ENCODE data around the gene MALRD1.

Gene MALRD1

DNA sequence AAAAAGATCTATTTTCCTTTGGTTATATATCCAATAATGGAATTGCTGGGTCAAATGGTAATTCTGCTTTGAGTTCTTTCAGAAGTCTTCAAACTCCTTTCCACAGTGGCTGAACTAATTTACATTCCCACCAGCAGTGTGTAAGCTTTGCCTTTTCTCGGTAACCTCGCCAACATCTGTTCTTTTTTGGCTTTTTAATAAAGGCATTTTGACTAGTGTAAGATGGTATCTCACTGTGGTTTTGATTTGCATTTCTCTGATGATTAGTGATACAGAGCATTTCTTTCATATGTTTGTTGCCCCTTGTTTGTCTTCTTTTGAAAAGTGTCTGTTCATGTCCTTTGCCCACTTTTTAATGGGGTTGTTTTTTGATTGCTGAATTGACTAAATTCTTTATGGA lies 285.0 kb downstream of the MALRD1 start:
- no peak for DNase-seq (ENCODE audit: low read depth in 1 of 2, low spot score in 1 of 2)

DNA sequence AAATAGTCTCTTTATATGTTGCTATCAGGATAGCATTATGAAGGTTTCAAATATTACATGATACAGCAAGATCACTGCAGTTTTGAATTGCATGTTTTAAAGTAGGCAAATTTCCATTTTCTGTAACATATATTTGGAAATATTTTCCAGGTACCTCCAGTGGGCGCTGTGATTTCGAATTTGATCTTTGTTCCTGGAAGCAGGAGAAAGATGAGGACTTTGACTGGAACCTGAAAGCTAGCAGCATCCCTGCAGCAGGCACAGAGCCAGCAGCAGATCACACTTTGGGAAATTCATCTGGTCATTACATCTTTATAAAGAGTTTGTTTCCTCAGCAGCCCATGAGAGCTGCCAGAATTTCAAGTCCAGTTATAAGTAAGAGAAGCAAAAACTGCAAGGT lies 299.0 kb downstream of the MALRD1 start:
- DNase-seq (ENCODE audit: low read depth in 1 of 2, low spot score in 1 of 2), result no peak

- no peak for DNase-seq (ENCODE audit: low read depth in 1 of 2, low spot score in 1 of 2)
These were observed 318.6 kb downstream of the MALRD1 start for GRCh38 chr10:19367176-19367575.

- no peak for DNase-seq (ENCODE audit: low read depth in 1 of 2, low spot score in 1 of 2)
These were observed 325.4 kb downstream of the MALRD1 start for GRCh38 chr10:19373988-19374387.

DNA sequence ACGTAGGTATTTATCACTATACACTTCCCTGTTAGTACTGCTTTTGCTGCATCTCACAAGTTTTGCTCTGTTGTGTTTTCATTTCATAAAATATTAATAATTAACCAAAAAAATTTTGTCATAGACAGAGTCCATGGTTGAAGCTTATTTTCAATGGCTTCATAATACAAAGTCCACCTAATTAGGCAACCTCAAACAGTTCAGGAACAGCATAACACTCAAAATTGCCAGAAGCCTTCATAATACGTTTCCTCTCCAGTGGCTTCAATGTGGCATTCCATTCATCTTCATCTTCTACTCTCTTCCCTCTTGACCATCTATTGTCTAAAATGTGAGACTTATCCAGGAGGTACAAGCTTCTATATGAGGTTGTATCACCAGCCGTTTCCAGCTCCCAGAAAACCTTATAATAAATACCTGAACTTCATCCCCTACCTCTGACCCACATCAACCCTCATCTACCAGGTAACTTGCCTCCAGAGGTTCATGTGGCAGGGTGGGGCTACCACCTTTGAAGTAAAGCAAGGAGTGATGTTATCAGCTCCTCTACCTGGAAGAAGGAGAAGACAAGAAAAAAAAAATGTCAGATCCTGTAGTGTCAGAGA lies 337.3 kb downstream of the MALRD1 start:
- DNase-seq (ENCODE audit: low read depth in 1 of 2, low spot score in 1 of 2), result no peak

DNA sequence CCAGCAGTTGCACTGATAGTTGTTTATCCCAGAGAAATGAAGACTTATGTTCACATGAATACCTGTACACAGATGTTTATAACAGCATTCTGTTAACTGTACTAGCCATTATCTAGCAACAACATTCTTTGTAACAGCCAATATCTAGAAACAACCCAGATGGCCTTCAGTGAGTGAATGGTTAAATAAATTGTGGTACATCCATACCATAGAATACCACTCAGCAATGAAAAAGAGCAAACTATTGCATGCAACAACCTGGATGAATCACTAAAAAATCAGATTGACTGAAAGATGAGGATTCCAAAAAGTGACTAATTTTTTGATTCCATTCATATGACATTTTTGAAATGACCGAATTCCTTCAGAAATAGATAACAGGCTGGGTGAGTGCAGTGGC lies 360.3 kb downstream of the MALRD1 start:
- DNase-seq (ENCODE audit: low read depth in 1 of 2, low spot score in 1 of 2), result no peak

DNA sequence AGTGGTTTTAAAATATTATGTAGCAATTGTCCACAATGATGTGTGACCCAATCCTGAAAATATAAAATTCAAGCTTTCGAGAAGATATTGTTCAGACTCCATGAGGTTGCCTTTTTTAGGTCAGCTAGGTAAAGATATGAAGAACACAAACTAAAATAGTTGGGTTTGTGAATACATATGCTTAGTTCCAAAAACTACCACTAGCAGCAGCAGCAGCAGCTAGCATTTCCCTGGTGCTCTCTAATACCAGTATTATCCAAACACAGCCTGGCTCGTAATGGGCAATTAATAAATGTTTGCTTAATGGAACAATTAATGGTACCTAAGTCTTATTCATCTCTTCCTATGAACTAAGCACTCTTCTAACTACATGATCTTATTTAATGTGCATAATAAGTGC lies 362.5 kb downstream of the MALRD1 start:
- DNase-seq (ENCODE audit: low read depth in 1 of 2, low spot score in 1 of 2), result no peak

GRCh38 chr10:19412531-19412930 lies 363.9 kb downstream of the MALRD1 start:
- no peak for DNase-seq (ENCODE audit: low read depth in 1 of 2, low spot score in 1 of 2)

GRCh38 chr10:19416164-19416563 lies 367.6 kb downstream of the MALRD1 start:
- DNase-seq (ENCODE audit: low read depth in 1 of 2, low spot score in 1 of 2), result no peak

- DNase-seq (ENCODE audit: low read depth in 1 of 2, low spot score in 1 of 2), result no peak
These were observed 369.1 kb downstream of the MALRD1 start for GRCh38 chr10:19417740-19418139.

- DNase-seq (ENCODE audit: low read depth in 1 of 2, low spot score in 1 of 2), result no peak
These were observed 373.1 kb downstream of the MALRD1 start for GRCh38 chr10:19421674-19422073.

- no peak for DNase-seq (ENCODE audit: low read depth in 1 of 2, low spot score in 1 of 2)
These were observed 377.4 kb downstream of the MALRD1 start for GRCh38 chr10:19426034-19426433.

DNA sequence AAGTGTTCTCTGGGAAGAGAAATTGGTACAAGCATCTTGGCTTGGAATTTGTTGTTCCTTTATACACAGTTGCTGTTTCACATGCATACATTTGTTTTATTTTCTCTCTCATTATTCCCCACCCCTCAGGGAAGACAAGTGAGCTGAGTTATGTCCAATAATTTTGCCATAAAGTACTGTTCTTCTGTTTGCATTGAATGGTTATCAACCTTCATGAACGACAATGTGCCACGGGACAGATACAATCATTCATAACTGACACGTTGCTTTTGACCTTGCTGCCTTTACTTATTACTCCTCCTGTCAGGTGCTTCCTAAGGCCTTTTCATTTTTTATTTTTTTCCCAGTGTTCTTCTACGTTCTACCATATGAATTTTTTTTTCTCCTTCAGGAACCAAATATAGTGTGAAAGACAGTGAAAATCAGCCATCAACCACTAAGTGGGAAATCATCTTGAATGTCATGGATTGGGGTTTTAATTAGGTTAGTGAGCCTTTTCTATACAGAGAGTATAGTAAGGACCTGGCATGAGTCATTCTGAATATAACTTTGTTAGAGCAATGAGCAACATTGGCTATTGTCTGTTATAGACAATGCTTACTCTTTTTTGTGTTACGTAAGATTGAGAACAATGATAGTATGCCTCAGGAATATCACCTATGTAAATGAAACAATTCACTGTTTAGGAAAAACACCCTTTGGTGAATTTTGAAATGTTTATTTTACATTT lies 383.2 kb downstream of the MALRD1 start:
- no peak for DNase-seq (ENCODE audit: low read depth in 1 of 2, low spot score in 1 of 2)

GRCh38 chr10:19449860-19450259 lies 401.3 kb downstream of the MALRD1 start:
- no peak for DNase-seq (ENCODE audit: low read depth in 1 of 2, low spot score in 1 of 2)

GRCh38 chr10:19451356-19451755 lies 402.8 kb downstream of the MALRD1 start:
- no peak for DNase-seq (ENCODE audit: low read depth in 1 of 2, low spot score in 1 of 2)

GRCh38 chr10:19451937-19452336 lies 403.3 kb downstream of the MALRD1 start:
- DNase-seq (ENCODE audit: low read depth in 1 of 2, low spot score in 1 of 2), result no peak

DNA sequence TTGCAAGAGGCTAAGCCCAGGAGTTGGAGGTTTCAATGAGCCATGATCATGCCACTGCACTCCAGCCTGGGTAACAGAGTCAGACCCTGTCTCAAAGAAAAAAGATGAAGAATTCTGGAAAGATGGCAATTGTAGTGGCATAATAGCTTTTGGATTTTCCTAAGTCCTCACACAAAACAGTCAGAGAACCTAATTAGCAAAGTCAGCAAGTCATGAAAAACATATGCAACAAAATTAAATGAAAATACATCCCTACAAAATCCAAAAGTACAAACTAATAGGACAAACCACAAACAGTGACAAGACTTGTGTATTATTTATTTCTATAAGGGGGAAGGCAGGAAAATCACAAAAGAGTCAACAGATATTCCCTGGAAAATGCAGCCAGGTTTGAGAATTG lies 405.4 kb downstream of the MALRD1 start:
- DNase-seq (ENCODE audit: low read depth in 1 of 2, low spot score in 1 of 2), result no peak

GRCh38 chr10:19461588-19461987 lies 413.0 kb downstream of the MALRD1 start:
- no peak for DNase-seq (ENCODE audit: low read depth in 1 of 2, low spot score in 1 of 2)

- no peak for DNase-seq (ENCODE audit: low read depth in 1 of 2, low spot score in 1 of 2)
These were observed 418.1 kb downstream of the MALRD1 start for GRCh38 chr10:19466709-19467108.

GRCh38 chr10:19468413-19468812 lies 419.8 kb downstream of the MALRD1 start:
- DNase-seq (ENCODE audit: low read depth in 1 of 2, low spot score in 1 of 2), result no peak

- no peak for DNase-seq (ENCODE audit: low read depth in 1 of 2, low spot score in 1 of 2)
These were observed 420.9 kb downstream of the MALRD1 start for GRCh38 chr10:19469521-19469920.

DNA sequence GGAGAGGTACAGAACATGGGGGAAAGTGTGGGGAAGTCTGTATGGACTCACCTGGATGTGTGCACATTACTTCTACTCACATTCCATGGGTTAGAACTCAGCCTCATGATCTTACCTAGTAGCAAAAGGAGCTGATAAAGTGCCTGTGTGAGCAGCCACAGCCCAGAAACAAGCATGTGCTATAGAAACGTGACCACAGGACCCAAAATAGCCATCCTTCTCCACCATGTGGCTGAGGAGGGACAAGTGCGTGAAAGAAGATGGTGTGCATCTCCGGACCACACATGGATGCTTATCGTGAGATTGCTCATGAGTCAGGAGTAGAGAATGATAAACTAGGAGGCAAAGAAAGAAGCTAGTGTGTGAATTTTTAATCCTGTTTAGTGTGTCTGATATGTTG lies 431.3 kb downstream of the MALRD1 start:
- DNase-seq (ENCODE audit: low read depth in 1 of 2, low spot score in 1 of 2), result no peak

DNA sequence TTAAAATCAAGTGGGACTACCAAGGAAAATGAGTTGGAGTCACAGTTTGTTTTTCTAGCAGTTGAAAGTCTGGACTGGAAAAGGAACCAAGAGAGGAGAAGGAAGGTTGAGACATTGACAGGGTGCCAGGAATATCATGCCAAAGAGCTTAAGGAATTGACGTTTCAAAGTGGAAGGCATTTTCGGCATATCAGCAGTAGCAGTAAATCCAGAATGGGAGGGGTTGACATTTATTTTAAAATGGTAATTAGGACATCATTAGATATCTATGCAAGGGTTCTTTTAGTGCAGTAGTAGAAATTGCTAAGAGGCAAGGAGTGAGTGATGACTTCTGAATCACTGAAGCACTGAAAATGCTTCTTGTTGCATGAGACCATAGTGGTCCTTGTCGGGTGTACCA lies 431.8 kb downstream of the MALRD1 start:
- DNase-seq (ENCODE audit: low read depth in 1 of 2, low spot score in 1 of 2), result no peak
